Naive thymus-derived CD8-positive, alpha-beta T cell (primary cell): ENCODE results near the gene ABCC1. TPM values are rescaled to one million over a fixed set of nuclear protein-coding genes. Genes with fewer than 3 reads are reported as not detected.

Experiments
- ATAC-seq, 2 donors: fragments of 150-1000 bp; cut with Tn5 transposase in 1 of 2; sonication (Bioruptor Pico), chemical (Tn5 transposase) in 1 of 2; 1 replicate in 1 of 2; 2 replicates in 1 of 2; pipeline ENCODE4 v1.10.0; 2021; ENCODE audit warnings: mild to moderate bottlenecking in 2 of 2, moderate library complexity in 2 of 2
- POLR2A ChIA-PET: fragments of 350-600 bp; sonication (Branson Sonifier 250); formaldehyde crosslinking; loops from one replicate; lab custom pipeline; 2021; ENCODE audit warnings: antibody characterized with exemption; lab: Charles Lee
- DNase-seq, 10 donors: peaks; one replicate each; pipeline versions ENCODE4 v3.0.0 to v3.0.0-alpha.2; 2020 to 2022
- H3K27ac Mint-ChIP-seq, 10 donors: one replicate each; pipeline ENCODE4 v1.8.0; 2020 to 2022; ENCODE audit warnings: mild to moderate bottlenecking in 10 of 10, mixed read lengths in 10 of 10, moderate library complexity in 4 of 10, inconsistent platforms in 1 of 10
- H3K27me3 Mint-ChIP-seq, 5 donors: one replicate each; pipeline ENCODE4 v1.8.0; 2021 to 2022; ENCODE audit warnings: mixed read lengths in 5 of 5
- H3K36me3 Mint-ChIP-seq, 3 donors: one replicate each; pipeline ENCODE4 v1.8.0; 2020 to 2022; ENCODE audit warnings: mixed read lengths in 3 of 3, mild to moderate bottlenecking in 2 of 3, inconsistent platforms in 1 of 3
- H3K4me1 Mint-ChIP-seq, 4 donors: one replicate each; pipeline ENCODE4 v1.8.0; 2021 to 2022; ENCODE audit warnings: mixed read lengths in 4 of 4
- H3K4me3 Mint-ChIP-seq, 10 donors: one replicate each; pipeline ENCODE4 v1.8.0; 2020 to 2022; ENCODE audit warnings: mild to moderate bottlenecking in 10 of 10, mixed read lengths in 10 of 10, moderate library complexity in 6 of 10, inconsistent platforms in 1 of 10
- H3K9me3 Mint-ChIP-seq, 9 donors: one replicate each; pipeline ENCODE4 v1.8.0; 2020 to 2022; ENCODE audit warnings: mixed read lengths in 9 of 9, mild to moderate bottlenecking in 3 of 9, inconsistent platforms in 1 of 9, moderate library complexity in 1 of 9
- polyA plus RNA-seq, 3 donors: library from polyadenylated mRNA; unstranded; fragments of 300-500 nt; fragmentation: Illumina TruSeq; gene quantifications; one replicate each; pipeline ENCODE4 v1.2.3, GENCODE V29; 2021
- total RNA-seq, 8 experiments: library from RNA in 2 of 8; stranded (reverse) in 2 of 8; gene quantifications; one replicate each; pipeline ENCODE4 v1.2.3 and lab custom pipeline; 2021 to 2026

Gene ABCC1
- total and polyA plus RNA-seq, 5 experiments from 2014 or later = 3.7 to 68.6 (median 9.0) TPM

GRCh38 chr16:16048904-16049582, 99.6 kb downstream of the ABCC1 start:
- Mint-ChIP-seq H3K9me3 (no peaks in the 10 kb centered on the region), H3K27me3 (no peaks in the 10 kb centered on the region), H3K36me3 (peaks cover 8 to 84% (median 31%) of the 10 kb centered on the region in 3 donors), H3K27ac (peak overlapping the region in 2 of 10 donors; percentile 13 to 37), H3K4me1 (peaks cover 0 to 1% (median 0%) of the 10 kb centered on the region in 4 donors), H3K4me3 (no peak overlapping the region)
- ATAC-seq = no peak
- POLR2A ChIA-PET = no interaction called here
- no peak for DNase-seq

- POLR2A ChIA-PET = no interaction called here
- Mint-ChIP-seq H3K27ac (peak overlapping the region in 3 of 10 donors; percentile 2 to 39 (median 38)), H3K9me3 (no peaks in the 10 kb centered on the region), H3K4me1 (peaks cover 0 to 1% (median 0%) of the 10 kb centered on the region in 4 donors), H3K36me3 (peaks cover 8 to 90% (median 31%) of the 10 kb centered on the region in 3 donors), H3K27me3 (no peaks in the 10 kb centered on the region), H3K4me3 (no peak overlapping the region)
- DNase-seq (no peak), ATAC-seq (no peak)
These were observed 100.7 kb downstream of the ABCC1 start for GRCh38 chr16:16050106-16050505.

GRCh38 chr16:16051132-16051531, 101.7 kb downstream of the ABCC1 start:
- Mint-ChIP-seq H3K27ac (no peak overlapping the region), H3K9me3 (no peaks in the 10 kb centered on the region), H3K4me3 (no peak overlapping the region), H3K36me3 (peaks cover 8 to 91% (median 22%) of the 10 kb centered on the region in 3 donors), H3K27me3 (no peaks in the 10 kb centered on the region), H3K4me1 (no peaks in the 10 kb centered on the region)
- ATAC-seq (no peak), DNase-seq (no peak)
- POLR2A ChIA-PET = interaction anchor here (0.6 kb wide), 1 partner anchor 1909 kb away, joined by 4 read pairs; no protein-coding TSS in a partner anchor

- H3K9me3 Mint-ChIP-seq = no peaks in the 10 kb centered on the region
- POLR2A ChIA-PET = no interaction called here
- H3K27ac Mint-ChIP-seq = peak overlapping the region in 1 of 10 donors; percentile 74
- H3K4me1 Mint-ChIP-seq = peaks cover 0 to 1% (median 0%) of the 10 kb centered on the region in 4 donors
- no peak overlapping the region for H3K4me3 Mint-ChIP-seq
- H3K36me3 Mint-ChIP-seq = peaks cover 13 to 91% (median 28%) of the 10 kb centered on the region in 3 donors
- ATAC-seq = no peak
- H3K27me3 Mint-ChIP-seq = no peaks in the 10 kb centered on the region
- no peak for DNase-seq
These were observed 103.5 kb downstream of the ABCC1 start for GRCh38 chr16:16052916-16053315.

GRCh38 chr16:16057102-16057501, 107.7 kb downstream of the ABCC1 start:
- H3K9me3 Mint-ChIP-seq = no peaks in the 10 kb centered on the region
- H3K36me3 Mint-ChIP-seq = peaks cover 8 to 86% (median 22%) of the 10 kb centered on the region in 3 donors
- POLR2A ChIA-PET = no interaction called here
- DNase-seq = no peak
- no peaks in the 10 kb centered on the region for H3K27me3 Mint-ChIP-seq
- H3K4me3 Mint-ChIP-seq = no peak overlapping the region
- no peak overlapping the region for H3K27ac Mint-ChIP-seq
- no peak for ATAC-seq
- peaks cover 4 to 22% (median 13%) of the 10 kb centered on the region in 4 donors for H3K4me1 Mint-ChIP-seq

GRCh38 chr16:16059160-16059559, 109.7 kb downstream of the ABCC1 start:
- H3K27ac Mint-ChIP-seq = no peak overlapping the region
- ATAC-seq (no peak), DNase-seq (no peak)
- peaks cover 8 to 76% (median 22%) of the 10 kb centered on the region in 3 donors for H3K36me3 Mint-ChIP-seq
- no peaks in the 10 kb centered on the region for H3K9me3 Mint-ChIP-seq
- H3K4me1 Mint-ChIP-seq = peaks cover 4 to 29% (median 17%) of the 10 kb centered on the region in 4 donors
- POLR2A ChIA-PET = no interaction called here
- no peak overlapping the region for H3K4me3 Mint-ChIP-seq
- H3K27me3 Mint-ChIP-seq = no peaks in the 10 kb centered on the region

- H3K27ac Mint-ChIP-seq = peak overlapping the region in 3 of 10 donors; percentile 16 to 72 (median 71)
- POLR2A ChIA-PET = no interaction called here
These were observed 110.6 kb downstream of the ABCC1 start for GRCh38 chr16:16059895-16060590.

GRCh38 chr16:16062023-16062937, 112.9 kb downstream of the ABCC1 start:
- H3K36me3 Mint-ChIP-seq = peaks cover 7 to 75% (median 24%) of the 10 kb centered on the region in 3 donors
- H3K4me1 Mint-ChIP-seq = peaks cover 7 to 31% (median 17%) of the 10 kb centered on the region in 4 donors
- H3K27ac Mint-ChIP-seq = peak overlapping the region in 6 of 10 donors; percentile 29 to 87 (median 57)
- peak overlapping the region in 5 of 10 donors; percentile 26 to 53 (median 39) for H3K4me3 Mint-ChIP-seq
- POLR2A ChIA-PET = no interaction called here
- ATAC-seq = peak in 1 of 2 donors; percentile 56
- no peaks in the 10 kb centered on the region for H3K27me3 Mint-ChIP-seq
- DNase-seq = peak in 4 of 10 donors; percentile 2 to 20 (median 12)
- no peaks in the 10 kb centered on the region for H3K9me3 Mint-ChIP-seq

More at GRCh38 chr16:16059895-16060590, 110.6 kb downstream of the ABCC1 start:
- no peaks in the 10 kb centered on the region for H3K9me3 Mint-ChIP-seq
- peak overlapping the region in 1 of 10 donors; percentile 22 for H3K4me3 Mint-ChIP-seq
- ATAC-seq (no peak), DNase-seq (no peak)
- H3K36me3 Mint-ChIP-seq = peaks cover 8 to 76% (median 30%) of the 10 kb centered on the region in 3 donors
- H3K27me3 Mint-ChIP-seq = no peaks in the 10 kb centered on the region
- peaks cover 9 to 31% (median 17%) of the 10 kb centered on the region in 4 donors for H3K4me1 Mint-ChIP-seq

GRCh38 chr16:16063683-16064082, 114.3 kb downstream of the ABCC1 start:
- Mint-ChIP-seq H3K4me3 (peak overlapping the region in 1 of 10 donors; percentile 12), H3K9me3 (no peaks in the 10 kb centered on the region), H3K27ac (peak overlapping the region in 4 of 10 donors; percentile 8 to 82 (median 48)), H3K4me1 (peaks cover 9 to 31% (median 17%) of the 10 kb centered on the region in 4 donors), H3K36me3 (peaks cover 3 to 76% (median 25%) of the 10 kb centered on the region in 3 donors), H3K27me3 (no peaks in the 10 kb centered on the region)
- ATAC-seq = no peak
- POLR2A ChIA-PET = no interaction called here
- DNase-seq = no peak

GRCh38 chr16:16064874-16065384, 115.5 kb downstream of the ABCC1 start:
- H3K27ac Mint-ChIP-seq = peak overlapping the region in 3 of 10 donors; percentile 30 to 55 (median 37)
- POLR2A ChIA-PET = no interaction called here

GRCh38 chr16:16067127-16067526, 117.7 kb downstream of the ABCC1 start:
- no peak overlapping the region for H3K4me3 Mint-ChIP-seq
- H3K36me3 Mint-ChIP-seq = peaks cover 0 to 70% (median 18%) of the 10 kb centered on the region in 3 donors
- H3K27me3 Mint-ChIP-seq = no peaks in the 10 kb centered on the region
- DNase-seq (no peak), ATAC-seq (no peak)
- POLR2A ChIA-PET = no interaction called here
- no peak overlapping the region for H3K27ac Mint-ChIP-seq
- no peaks in the 10 kb centered on the region for H3K9me3 Mint-ChIP-seq
- H3K4me1 Mint-ChIP-seq = peaks cover 4 to 9% (median 6%) of the 10 kb centered on the region in 4 donors

More at GRCh38 chr16:16064874-16065384, 115.5 kb downstream of the ABCC1 start:
- no peaks in the 10 kb centered on the region for H3K9me3 Mint-ChIP-seq
- no peak overlapping the region for H3K4me3 Mint-ChIP-seq
- peaks cover 3 to 73% (median 22%) of the 10 kb centered on the region in 3 donors for H3K36me3 Mint-ChIP-seq
- ATAC-seq (no peak), DNase-seq (no peak)
- H3K4me1 Mint-ChIP-seq = peaks cover 9 to 28% (median 17%) of the 10 kb centered on the region in 4 donors
- no peaks in the 10 kb centered on the region for H3K27me3 Mint-ChIP-seq
